Retinal pigment epithelial cell (primary cell): ENCODE measurements around the gene ATP1B1.
A peak's percentile ranks its signal among the peaks of the same experiment; 100 is the strongest.

Experiments used
- DNase-seq: peaks from one replicate; pipeline ENCODE4 v3.0.0-alpha.2; 2010; ENCODE audit warnings: low read depth
- H3K4me3 ChIP-seq: 2 replicates; pipeline ENCODE4 v1.5.1; 2011; ENCODE audit warnings: mild to moderate bottlenecking, low read length, control low read depth, moderate library complexity
- CTCF ChIP-seq: conservative IDR thresholded peaks from 2 replicates; pipeline ENCODE4 v1.5.1; 2011; ENCODE audit warnings: low read depth, low read length, control low read depth, inconsistent platforms

Gene ATP1B1

GRCh38 chr1:169108863-169109560 lies 2.5 kb downstream of the ATP1B1 start:
- no peak for DNase-seq
- H3K4me3 ChIP-seq: peak overlapping the region; percentile 100
- peak; percentile 44 for TF ChIP-seq CTCF

GRCh38 chr1:169109561-169110134 lies 3.2 kb downstream of the ATP1B1 start:
- peak overlapping the region; percentile 100 for H3K4me3 ChIP-seq

GRCh38 chr1:169110236-169110635 lies 3.7 kb downstream of the ATP1B1 start:
- peak overlapping the region; percentile 100 for H3K4me3 ChIP-seq
- no peak for TF ChIP-seq CTCF
- peak; percentile 99 for DNase-seq

More at GRCh38 chr1:169109561-169110134, 3.2 kb downstream of the ATP1B1 start:
- no peak for TF ChIP-seq CTCF
- peak; percentile 98 for DNase-seq

GRCh38 chr1:169110689-169111447 lies 4.4 kb downstream of the ATP1B1 start:
- TF ChIP-seq CTCF: no peak
- peak; percentile 90 for DNase-seq
- peak overlapping the region; percentile 100 for H3K4me3 ChIP-seq

GRCh38 chr1:169111472-169111871 lies 5.0 kb downstream of the ATP1B1 start:
- H3K4me3 ChIP-seq: peak overlapping the region; percentile 100
- TF ChIP-seq CTCF: peak; percentile 4
- DNase-seq: no peak

GRCh38 chr1:169112241-169112640 lies 5.8 kb downstream of the ATP1B1 start:
- no peak for TF ChIP-seq CTCF
- H3K4me3 ChIP-seq: no peak overlapping the region
- DNase-seq: no peak
